NCI-H1694 treated with DMSO at 0.1 percent for 48 hours (cell line): ENCODE measurements around the gene ASXL1.
"Not testable (repeated sequence)": the region's sequence is repeated elsewhere in the genome, so short reads cannot be mapped to it uniquely, and the experiment has no call there.

ENCODE experiments used
- DNase-seq: peaks from one replicate; lab custom pipeline; 2025; lab: John Stamatoyannopoulos, UW

Gene ASXL1

DNA sequence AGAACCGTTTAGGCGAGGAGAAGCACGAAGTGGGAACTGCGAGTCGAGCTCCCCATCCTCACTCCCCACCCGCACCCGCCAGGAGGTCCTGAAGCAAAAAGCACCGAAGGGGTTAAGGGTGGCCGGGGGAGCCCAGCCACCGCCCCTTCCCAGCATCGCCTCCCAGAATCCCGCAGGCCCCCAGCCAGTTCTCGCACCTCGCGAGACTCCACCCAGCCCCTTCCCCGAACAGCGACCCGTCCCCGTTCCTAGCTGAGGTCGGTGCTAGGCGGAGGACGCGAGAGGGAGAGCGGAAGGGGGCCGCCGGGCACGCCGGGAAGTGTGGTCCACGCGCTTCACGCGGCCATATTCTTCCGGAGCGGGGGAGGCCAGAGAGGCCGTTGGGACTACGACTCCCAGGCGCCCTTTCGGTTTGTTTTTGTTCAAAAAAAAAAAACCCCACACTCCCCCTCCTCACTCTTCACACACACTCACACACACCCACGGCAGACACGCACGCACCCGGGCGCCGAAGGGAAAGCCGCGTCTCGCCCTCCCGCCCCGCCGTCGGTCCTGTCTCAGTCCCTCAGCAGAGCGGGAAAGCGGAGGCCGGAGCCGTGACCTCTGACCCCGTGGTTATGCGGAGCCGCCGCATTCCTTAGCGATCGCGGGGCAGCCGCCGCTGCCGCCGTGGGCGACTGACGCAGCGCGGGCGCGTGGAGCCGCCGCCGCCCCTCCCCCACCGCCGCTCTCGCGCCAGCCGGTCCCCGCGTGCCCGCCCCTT is at the start of gene ASXL1:
Gene ASXL1 (plus strand): TSS at position 463 of the 763 bp plus-strand sequence. CDS start 445 bp downstream, outside the sequence.
- peak; percentile 95 for DNase-seq

DNA sequence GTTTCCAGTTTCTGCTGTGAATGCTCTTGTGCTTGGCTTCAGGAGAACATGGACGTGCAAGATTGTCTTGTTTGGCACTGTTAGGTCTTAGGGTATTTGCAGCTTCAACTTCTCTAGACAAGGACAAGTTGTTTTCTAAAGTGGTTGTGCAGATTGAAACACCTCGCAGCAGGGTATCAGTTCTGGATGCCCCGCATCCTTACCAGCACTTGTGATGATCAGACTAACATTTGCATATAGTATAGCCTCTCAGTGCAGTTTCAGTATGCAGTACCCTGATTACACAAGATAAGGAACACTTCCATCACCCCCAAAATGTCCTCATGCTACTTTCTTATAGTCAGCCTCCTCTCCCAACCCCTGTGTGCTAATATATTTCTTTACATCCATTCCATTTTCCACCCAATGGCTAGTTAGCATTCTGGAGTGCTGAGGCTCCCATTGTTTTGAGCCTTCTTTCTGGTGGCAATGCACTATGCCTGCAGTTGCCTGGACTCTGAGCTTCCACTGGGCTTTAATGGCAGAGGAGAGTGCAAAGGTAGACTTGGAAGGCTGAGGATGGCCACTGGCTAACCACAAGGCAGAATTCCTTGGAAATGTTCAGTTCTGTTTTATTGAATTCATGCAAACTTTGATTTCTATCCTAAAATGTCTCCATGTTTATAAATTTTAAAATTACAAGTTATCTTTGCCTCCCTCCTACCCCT is 45.3 kb upstream of the ASXL1 start:
- DNase-seq = no peak

DNA sequence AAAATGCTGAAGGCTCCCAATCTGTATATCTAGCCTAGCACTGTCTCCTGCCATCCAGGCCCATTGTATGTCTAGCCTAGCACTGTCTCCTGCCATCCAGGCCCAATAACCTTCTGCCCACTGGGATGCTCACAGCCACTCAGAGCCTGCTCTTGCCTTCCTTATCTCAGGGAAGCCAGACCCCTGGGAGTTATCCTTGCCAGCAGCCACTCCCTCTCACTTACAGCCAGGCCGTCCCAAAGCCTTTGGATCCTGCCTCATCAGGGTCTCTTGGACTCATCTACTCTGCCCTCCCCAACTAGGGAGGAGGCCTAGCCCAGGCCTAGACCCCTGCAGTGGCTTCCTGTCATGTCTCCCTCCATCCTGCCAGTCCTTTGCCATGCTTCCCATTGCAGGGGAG is 43.4 kb upstream of the ASXL1 start:
- no peak for DNase-seq

DNA sequence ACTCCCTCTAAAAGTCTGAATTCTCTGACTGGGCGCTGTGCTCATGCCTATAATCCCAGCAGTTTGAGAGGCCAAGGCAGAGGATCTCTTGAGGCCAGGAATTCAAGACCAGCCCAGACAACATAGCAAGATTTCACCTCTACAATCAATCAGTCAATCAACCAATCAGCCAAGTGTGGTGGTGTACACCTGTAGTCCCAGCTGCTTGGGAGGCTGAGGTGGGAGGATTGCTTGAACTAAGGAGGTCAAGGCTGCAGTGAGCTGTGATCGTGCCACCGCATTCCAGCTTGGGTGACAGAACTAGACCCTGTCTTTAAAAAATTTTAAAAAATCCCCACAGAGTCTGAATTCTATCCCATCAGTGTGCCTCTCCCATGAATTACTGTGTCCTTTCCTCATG is 42.7 kb upstream of the ASXL1 start:
- no peak for DNase-seq

DNA sequence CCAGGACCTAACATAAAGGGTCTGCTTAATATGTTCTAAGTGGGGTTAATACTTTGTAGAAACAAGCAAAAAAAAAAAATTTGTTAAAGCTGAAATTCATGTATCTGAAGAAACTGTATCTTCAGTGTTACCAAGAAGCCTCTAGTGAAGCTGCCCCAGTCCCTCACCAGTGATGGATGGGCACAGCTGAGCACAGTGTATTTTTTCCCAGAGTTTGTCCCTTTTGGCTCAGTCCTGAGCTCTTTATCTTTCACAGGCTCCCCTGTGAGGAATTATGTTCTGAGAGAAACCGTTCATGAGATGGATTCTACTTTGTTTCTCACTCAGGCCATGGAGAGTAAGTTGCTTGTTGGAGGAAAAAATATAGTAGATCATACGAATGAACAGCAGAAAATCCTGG is 42.2 kb upstream of the ASXL1 start:
- DNase-seq = peak; percentile 82

DNA sequence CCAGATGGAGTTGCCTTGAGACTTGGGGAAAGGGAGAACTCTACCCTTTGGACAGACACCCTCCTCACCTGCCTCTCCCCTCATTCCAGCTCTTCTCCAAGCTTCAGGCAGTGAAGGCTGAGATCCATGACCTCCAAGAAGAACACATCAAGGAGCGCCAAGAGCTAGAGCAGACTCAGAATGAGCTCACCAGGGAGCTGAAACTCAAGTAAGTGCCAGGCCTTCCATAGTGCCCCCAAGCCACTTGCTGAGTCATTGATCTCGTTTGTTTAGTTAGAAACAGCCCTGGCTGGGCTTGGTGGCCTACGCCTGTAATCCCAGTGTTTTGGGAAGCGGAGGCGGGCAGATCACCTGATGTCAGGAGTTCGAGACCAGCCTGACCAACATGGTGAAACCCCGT is 41.5 kb upstream of the ASXL1 start:
- DNase-seq = no peak

DNA sequence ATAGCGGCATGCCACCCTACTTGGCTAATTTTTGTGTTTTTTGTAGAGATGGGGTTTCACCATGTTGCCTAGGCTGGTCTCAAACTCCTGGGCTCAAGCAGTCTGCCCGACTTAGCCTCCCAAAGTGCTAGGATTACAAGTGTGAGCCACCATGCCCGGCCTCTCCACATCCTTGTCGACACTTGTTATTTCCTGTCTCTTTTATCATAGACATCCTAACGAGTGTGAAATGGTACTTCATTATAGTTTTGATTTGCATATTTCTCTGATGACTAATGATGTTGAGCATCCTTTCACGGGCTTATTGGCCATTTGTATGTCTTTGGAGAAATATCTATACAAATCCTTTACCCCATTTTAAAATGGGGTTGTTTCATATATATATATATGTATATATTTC is 39.0 kb upstream of the ASXL1 start:
- DNase-seq = no peak

DNA sequence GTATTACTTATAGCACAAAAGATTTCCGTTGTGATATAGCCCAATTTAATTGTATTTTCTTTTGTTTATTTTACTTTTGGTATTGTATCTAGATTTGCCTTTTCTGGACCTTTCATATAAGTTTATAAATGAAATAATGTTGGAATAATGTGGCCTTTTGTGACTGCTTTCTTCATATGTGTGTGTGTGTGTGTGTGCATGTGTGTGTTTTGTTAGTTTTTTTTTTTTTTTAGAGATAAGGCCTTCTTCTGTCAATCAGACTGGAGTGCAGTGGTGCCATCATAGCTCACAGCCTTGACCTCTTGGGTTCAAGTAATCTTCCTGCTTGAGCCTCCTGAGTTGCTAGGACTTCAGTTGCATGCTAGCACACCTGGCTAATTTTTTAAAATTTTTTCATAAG is 37.8 kb upstream of the ASXL1 start:
- no peak for DNase-seq

DNA sequence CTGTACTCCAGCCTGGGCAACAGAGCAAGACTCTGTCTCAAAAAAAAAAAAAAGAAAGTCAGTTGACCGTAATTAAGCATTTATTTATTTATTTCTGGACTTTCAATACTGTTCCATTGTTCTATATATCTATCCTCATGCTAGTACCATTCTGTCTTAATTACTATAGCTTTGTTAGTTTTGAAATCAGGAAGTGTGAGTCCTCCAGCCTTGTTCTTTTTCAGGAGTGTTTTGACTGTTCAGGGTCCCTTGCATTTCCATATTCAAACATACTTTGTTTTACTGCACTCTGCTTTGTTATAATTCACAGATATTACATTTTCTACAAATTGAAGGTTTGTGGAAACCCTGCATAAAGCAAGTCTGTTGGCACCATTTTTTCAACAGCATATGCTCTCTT is 36.7 kb upstream of the ASXL1 start:
- DNase-seq = no peak

DNA sequence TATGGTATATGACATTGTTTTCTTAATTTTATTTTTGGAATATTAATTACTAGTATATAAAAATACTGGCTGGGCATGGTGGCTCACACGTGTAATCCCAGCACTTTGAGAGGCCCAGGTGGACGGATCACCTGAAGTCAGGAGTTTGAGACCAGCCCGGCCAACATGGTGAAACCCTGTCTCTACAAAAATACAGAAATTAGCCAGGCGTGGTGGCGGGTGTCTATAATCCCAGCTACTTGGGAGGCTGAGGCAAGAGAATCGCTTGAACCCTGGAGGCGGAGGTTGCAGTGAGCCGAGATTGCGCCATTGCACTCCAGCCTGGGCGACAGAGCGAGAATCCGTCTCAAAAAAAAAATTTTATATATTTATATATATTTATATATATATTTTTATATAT is 35.9 kb upstream of the ASXL1 start:
- not testable (repeated sequence) for DNase-seq

DNA sequence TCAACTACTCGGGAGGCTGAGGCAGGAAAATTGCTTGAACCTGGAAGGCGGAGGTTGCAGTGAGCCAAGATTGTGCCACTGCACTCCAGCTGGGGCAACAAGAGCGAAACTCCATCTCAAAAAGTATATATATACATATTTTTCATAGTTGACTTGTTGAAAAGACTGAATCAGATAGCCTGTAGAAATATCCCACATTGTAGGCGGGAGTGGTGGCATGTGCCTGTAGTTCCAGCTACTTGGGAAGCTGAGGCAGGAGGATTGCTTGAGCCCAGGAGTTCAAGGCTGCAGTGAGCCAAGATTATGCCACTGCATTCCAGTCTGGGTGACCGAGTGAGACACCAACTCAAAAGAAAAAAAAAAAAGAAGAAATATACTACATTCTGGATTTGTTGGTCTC is 34.4 kb upstream of the ASXL1 start:
- not testable (repeated sequence) for DNase-seq

DNA sequence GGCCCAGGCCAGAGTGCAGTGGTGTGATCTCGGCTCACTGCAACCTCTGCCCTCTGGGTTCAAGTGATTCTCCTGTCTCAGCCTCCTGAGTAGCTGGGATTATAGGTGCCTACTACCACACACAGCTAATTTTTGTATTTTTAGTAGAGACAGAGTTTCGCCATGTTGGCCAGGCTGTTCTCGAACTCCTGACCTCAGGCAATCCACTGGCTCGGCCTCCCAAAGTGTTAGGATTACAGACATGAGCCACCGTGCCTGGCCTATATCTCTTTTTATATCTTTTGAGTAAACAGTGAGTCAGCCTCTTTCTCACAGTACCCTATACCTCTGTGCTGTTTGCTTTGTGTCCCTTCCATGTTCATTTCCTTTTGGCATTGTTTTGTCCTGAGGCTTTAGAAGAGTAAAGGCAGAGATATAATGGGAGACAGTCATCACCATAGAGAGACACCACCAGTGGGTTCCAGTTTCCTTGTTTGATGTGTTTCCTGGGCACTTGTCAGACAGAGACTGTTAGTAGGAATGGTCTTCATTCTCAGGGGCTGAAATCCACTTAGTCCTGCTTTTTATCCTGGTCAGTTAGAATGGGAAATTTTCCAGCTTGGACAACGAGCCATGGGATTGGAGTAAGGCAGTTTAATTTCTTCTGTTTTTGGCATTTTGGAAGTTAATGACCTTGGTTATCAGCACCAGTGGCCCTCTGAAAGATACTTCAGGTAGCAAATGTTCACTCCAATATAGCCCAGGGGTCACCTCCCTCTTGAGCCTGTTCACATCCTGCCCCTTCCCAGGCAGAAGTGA is 32.2 kb upstream of the ASXL1 start:
- no peak for DNase-seq

DNA sequence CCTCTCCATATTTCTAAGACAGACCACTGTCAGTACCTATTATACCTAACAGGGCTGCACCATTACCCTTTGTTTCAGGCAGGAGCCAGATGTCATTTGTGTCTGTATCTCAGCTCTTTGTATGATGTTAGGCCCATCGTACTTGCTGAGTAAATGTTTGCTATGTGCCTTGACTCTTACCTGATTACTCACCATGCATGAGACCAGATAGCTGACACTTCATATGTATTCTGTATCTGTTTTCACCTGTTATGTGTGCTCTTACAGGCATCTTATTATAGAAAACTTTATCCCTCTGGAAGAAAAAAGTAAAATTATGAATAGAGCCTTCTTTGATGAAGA is 31.7 kb upstream of the ASXL1 start:
- no peak for DNase-seq

DNA sequence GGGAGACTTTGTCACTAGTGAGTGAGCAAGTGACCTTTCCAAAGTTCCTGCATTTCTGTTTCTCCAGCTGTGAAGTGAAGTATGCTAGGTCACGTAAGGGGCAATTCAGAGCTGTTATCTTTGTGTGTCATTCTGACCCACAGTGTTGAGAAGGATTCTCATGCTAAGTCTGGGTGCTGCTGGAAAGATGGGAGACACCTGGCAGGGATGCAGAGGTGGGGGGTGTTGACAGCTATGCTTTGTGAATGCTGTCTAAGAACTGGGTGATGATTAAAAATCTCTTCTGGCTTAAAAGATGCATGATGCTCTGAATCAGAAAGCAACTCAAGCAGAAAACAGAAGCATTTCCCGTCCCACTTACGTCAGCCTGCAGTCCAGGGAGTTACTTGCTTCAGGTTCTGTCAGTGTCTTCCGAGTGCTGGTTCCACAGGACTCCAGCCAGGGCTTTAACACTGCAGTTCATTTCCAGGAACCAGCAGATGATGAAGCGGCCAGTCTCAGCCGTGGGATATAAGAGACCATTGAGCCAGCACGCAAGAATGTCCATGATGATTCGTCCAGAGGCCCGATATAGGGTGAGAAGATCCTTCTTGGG is 30.9 kb upstream of the ASXL1 start:
- no peak for DNase-seq

DNA sequence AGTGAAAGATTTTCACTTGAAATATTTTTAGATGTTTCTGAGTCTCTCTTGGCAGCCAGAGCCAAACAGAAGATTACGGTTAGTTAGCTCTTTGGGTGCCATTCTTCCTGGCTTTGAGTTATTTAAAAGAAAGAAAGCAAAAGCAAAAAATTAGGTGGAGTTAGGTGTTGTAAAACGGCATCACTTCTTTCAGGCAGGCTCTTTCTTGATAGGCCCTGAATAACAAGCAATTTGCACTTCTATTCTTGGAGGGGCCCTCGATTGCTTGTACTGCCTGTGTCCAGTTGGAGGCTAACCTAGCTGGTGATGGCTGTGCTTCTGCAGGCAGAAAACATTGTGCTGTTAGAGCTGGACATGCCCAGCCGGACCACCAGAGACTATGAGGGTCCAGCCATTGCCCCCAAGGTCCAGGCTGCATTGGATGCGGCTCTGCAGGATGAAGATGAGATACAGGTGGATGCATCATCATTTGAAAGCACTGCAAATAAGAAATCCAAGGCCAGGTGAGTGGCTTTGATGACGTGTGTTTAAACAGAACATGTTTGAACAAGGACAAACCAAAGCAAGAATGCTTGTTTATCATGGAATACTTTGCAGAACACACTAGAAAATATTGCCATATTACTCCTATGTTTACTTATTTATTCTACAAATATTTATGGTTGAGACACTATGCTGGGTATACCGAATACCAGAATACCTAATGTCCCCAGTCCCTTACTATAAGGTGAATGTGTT is 28.1 kb upstream of the ASXL1 start:
- DNase-seq = no peak

DNA sequence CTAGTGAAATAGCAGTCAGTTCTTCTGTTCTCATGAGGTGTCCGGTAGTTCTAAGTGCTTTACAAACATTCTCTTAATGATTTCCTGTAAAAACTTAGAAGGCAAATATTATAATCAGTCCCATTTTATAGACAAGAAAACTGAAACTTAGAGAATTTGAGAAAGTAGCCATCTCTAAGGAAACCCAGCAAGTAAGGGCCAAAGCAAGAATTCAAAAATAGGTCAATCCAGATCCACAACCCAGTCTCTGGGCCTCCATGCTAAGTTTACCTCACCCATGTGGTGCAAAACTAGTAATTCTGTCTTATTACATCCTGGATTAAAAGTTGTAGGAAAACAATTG is 27.6 kb upstream of the ASXL1 start:
- no peak for DNase-seq

DNA sequence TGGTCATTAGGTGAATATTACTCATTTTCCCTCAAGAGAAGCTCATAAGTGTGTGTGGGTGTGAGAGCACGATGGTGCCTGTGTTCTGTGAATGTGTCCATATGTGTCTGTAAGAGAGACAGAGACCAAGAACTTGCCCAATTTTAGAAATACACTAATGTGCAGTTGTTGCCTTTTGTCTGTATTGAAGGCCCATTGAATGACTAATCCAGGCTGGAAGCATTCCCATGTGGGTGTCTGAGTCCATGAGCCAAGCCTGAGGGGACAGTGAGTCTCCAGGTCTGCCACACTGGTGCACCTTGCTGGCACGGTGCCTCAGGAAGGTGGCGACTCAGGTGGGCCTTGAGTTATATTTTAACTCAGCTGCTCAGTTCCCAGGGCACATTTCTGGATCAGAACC is 25.5 kb upstream of the ASXL1 start:
- no peak for DNase-seq

DNA sequence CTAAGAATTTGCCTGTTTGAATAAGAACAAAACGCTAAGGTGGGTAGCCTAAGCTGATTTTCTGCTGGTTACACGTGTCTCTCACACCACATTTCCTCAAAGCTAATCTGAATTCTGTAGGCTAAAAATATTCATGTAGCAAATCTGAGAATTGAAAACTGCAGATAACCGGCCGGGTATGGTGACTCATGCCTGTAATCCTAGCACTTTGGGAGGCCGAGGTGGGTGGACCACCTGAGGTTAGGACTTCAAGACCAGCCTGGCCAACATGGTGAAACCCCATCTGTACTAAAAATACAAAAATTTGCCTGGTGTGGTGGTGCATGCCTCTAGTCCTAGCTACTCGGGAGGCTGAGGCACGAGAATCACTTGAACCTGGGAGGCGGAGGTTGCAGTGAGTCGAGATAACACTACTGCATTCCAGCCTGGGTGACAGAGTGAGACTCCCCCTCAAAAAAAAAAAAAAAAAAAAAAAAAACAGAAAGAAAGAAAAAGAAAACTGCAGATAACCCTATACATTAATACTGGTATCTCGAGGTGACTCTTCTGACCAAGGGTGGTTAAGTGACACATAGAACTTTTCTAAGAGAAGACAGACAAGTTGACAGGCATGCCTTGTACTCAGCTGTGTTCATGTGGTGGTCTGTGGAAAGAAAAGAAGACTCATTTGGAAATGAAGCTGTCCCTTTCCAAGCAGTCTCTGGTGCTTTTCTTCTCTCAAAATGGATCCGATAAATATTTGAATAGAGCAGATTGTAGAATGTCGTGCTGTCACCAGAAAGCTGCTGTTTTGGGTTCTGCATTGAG is 24.7 kb upstream of the ASXL1 start:
- DNase-seq = no peak

DNA sequence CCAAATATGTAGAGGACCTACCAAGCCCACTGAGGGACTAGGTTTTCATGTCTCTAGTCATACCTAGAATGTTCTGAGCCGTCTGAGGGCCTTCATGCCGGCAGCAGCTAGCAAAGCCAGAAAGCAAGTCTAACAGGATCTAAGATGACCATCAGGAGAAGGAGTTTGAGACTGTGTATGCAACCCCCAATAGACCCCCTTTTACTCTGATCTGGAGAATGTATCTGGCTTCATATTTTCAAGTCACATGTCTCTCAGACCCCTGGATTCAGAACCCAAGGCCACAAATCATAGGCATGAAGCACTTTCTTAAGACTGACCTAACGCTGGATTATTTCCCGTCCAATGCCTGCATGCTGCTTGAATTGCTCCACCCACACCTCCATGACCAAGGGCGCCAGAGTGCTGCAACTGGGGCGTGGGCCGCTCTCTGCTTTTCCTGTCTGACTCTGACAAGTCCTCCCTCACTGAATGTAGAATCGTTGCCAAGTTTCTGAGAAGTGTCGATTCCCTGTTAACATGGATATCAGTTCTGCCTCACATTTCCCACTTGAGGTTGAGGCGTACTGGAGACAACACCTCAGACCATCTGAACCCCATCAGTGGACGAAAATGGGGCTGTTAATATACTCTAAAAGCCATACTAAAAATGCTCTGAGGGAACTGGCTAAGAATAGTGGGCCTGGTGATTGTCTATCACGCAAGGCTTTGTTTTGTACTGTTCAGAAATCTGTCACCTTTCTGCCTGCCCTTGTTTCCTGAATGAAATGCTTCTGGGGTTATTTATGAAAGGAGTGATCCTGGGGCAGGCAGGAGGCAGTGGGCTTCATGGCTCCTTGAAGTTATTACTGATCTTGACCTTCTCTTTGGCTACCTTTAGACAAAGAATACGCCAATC is 23.9 kb upstream of the ASXL1 start:
- no peak for DNase-seq

DNA sequence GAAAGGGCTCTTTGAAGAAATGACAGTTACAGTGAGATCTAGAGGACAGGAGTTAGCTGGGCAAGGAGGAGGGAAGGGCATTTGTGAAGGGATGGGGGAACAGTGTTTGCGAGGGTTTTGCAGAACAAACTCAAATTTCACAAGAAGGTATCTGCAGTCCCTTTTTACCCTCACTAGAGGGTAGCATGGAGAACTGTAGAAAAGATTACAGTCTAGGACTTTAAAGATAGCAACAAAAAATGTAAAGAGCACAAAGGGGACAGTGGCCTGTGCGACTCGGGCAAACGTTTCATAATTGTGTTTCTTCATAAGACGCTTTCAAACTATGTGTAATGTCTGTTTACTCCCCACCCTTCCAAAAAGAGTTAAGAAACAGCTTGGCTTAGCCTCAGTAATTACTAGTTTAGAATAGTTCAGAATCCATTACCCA is 21.2 kb upstream of the ASXL1 start:
- DNase-seq = peak; percentile 35
